ENCODE data around the gene C9orf78.

DNA sequence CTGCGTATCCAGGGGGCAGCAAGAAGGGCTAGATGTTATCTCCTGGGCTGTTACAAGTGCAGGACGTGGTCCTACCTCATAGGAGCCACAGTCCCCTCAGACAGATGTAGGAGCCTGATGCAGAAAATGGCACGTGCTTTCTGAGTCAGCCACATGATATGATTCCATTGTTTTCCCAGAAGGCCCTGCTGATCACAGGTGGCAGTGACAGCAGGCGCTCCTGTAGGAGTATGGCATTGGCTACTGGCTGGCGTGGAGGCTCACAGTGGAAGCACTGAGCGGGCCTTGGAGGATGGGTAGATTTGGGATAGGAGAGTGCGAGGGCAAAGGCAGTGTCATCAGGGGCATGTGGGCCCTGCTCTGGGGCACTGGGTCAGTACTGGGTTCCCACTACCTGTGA, 22.1 kb upstream of the C9orf78 start:
- TF ChIP-seq RAD21 (IDR thresholded peaks at IDR 0.05) (no peak), GABPA (IDR thresholded peaks at IDR 0.05 in 1 of 2, conservative IDR thresholded peaks at IDR 0.05 in 1 of 2) (no peak), YY1 (IDR thresholded peaks at IDR 0.05) (no peak), JUND (IDR thresholded peaks at IDR 0.05) (no peak), HNF4G (IDR thresholded peaks at IDR 0.05) (no peak)
- TF ChIP-seq, protein P1, sequence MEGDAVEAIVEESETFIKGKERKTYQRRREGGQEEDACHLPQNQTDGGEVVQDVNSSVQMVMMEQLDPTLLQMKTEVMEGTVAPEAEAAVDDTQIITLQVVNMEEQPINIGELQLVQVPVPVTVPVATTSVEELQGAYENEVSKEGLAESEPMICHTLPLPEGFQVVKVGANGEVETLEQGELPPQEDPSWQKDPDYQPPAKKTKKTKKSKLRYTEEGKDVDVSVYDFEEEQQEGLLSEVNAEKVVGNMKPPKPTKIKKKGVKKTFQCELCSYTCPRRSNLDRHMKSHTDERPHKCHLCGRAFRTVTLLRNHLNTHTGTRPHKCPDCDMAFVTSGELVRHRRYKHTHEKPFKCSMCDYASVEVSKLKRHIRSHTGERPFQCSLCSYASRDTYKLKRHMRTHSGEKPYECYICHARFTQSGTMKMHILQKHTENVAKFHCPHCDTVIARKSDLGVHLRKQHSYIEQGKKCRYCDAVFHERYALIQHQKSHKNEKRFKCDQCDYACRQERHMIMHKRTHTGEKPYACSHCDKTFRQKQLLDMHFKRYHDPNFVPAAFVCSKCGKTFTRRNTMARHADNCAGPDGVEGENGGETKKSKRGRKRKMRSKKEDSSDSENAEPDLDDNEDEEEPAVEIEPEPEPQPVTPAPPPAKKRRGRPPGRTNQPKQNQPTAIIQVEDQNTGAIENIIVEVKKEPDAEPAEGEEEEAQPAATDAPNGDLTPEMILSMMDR (IDR thresholded peaks at IDR 0.05; ENCODE audit: low read depth, low read length, missing input control): no peak
- TF ChIP-seq, protein P2, sequence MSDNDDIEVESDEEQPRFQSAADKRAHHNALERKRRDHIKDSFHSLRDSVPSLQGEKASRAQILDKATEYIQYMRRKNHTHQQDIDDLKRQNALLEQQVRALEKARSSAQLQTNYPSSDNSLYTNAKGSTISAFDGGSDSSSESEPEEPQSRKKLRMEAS (IDR thresholded peaks at IDR 0.05): no peak
- TF ChIP-seq, protein P3, sequence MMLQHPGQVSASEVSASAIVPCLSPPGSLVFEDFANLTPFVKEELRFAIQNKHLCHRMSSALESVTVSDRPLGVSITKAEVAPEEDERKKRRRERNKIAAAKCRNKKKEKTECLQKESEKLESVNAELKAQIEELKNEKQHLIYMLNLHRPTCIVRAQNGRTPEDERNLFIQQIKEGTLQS (IDR thresholded peaks at IDR 0.05): no peak
- TF ChIP-seq, protein P4, sequence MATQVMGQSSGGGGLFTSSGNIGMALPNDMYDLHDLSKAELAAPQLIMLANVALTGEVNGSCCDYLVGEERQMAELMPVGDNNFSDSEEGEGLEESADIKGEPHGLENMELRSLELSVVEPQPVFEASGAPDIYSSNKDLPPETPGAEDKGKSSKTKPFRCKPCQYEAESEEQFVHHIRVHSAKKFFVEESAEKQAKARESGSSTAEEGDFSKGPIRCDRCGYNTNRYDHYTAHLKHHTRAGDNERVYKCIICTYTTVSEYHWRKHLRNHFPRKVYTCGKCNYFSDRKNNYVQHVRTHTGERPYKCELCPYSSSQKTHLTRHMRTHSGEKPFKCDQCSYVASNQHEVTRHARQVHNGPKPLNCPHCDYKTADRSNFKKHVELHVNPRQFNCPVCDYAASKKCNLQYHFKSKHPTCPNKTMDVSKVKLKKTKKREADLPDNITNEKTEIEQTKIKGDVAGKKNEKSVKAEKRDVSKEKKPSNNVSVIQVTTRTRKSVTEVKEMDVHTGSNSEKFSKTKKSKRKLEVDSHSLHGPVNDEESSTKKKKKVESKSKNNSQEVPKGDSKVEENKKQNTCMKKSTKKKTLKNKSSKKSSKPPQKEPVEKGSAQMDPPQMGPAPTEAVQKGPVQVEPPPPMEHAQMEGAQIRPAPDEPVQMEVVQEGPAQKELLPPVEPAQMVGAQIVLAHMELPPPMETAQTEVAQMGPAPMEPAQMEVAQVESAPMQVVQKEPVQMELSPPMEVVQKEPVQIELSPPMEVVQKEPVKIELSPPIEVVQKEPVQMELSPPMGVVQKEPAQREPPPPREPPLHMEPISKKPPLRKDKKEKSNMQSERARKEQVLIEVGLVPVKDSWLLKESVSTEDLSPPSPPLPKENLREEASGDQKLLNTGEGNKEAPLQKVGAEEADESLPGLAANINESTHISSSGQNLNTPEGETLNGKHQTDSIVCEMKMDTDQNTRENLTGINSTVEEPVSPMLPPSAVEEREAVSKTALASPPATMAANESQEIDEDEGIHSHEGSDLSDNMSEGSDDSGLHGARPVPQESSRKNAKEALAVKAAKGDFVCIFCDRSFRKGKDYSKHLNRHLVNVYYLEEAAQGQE (IDR thresholded peaks at IDR 0.05): no peak

Data from liver (tissue), 3 donors.